Measurements from ENCODE around the gene MYOD1.

DNA sequence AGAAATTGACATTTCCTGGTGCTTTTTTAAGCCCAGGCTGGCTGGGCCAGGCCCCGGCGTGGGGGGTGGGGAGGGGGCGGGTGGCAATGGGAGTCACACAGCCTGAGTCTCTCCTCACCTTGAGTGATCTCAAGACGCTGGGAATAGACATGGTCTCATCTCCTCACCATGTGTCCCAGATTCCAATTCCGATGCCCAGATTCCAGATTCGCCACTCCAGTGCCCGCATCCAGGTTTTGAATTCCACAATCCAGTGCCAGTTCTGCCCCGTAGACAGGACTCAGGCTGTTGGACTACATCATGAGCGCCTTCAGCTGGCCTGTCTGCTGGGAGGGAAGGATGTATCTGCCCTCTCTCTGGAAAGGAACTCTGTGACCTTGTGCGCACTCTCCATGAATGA, 34.3 kb downstream of the MYOD1 start:
- no peak for TF ChIP-seq POLR2A (IDR thresholded peaks at IDR 0.05)
- TF ChIP-seq, protein P1, sequence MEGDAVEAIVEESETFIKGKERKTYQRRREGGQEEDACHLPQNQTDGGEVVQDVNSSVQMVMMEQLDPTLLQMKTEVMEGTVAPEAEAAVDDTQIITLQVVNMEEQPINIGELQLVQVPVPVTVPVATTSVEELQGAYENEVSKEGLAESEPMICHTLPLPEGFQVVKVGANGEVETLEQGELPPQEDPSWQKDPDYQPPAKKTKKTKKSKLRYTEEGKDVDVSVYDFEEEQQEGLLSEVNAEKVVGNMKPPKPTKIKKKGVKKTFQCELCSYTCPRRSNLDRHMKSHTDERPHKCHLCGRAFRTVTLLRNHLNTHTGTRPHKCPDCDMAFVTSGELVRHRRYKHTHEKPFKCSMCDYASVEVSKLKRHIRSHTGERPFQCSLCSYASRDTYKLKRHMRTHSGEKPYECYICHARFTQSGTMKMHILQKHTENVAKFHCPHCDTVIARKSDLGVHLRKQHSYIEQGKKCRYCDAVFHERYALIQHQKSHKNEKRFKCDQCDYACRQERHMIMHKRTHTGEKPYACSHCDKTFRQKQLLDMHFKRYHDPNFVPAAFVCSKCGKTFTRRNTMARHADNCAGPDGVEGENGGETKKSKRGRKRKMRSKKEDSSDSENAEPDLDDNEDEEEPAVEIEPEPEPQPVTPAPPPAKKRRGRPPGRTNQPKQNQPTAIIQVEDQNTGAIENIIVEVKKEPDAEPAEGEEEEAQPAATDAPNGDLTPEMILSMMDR (IDR thresholded peaks at IDR 0.05): no peak

All from adrenal gland (tissue), 5 donors.